Osteoblast (primary cell): ENCODE results near the gene CRYZL1. TPM values are rescaled to one million over a fixed set of nuclear protein-coding genes. Genes with fewer than 3 reads are reported as not detected.

Experiments used
- DNase-seq: peaks from one replicate; pipeline ENCODE4 v3.0.0; 2011; ENCODE audit warnings: low spot score, mixed read lengths; ENCODE audit not compliant: insufficient read length; ENCODE audit errors: missing footprints
- H2AFZ ChIP-seq: 2 replicates; pipeline ENCODE4 v1.6.0; 2011; ENCODE audit warnings: mild to moderate bottlenecking, low read length
- H3K27ac ChIP-seq: 2 replicates; pipeline ENCODE4 v1.5.1; 2011; ENCODE audit warnings: mild to moderate bottlenecking, low read depth, low read length, moderate library complexity
- H3K27me3 ChIP-seq: 2 replicates; pipeline ENCODE4 v1.6.0; 2012; ENCODE audit warnings: mild to moderate bottlenecking, control low read depth, inconsistent platforms, low read length, moderate library complexity; ENCODE audit not compliant: insufficient read depth
- H3K36me3 ChIP-seq: 2 replicates; pipeline ENCODE4 v1.5.1; 2011; ENCODE audit warnings: mild to moderate bottlenecking, low read length, control low read depth, moderate library complexity; ENCODE audit not compliant: insufficient read depth
- H3K4me1 ChIP-seq: 2 replicates; pipeline ENCODE4 v1.5.1; 2011; ENCODE audit warnings: mild to moderate bottlenecking, low read length, control low read depth, moderate library complexity; ENCODE audit not compliant: insufficient read depth
- H3K4me2 ChIP-seq: 2 replicates; pipeline ENCODE4 v1.6.0; 2011; ENCODE audit warnings: mild to moderate bottlenecking, low read length; ENCODE audit not compliant: insufficient read depth
- H3K4me3 ChIP-seq: fragments of 200-600 bp; sonication (generic); 3 replicates; pipeline ENCODE4 v1.5.1; 2012; ENCODE audit warnings: mild to moderate bottlenecking, low read length, inconsistent platforms; ENCODE audit not compliant: insufficient read depth
- H3K79me2 ChIP-seq: 2 replicates; pipeline ENCODE4 v1.6.0; 2012; ENCODE audit warnings: mild to moderate bottlenecking, low read length, control low read depth, inconsistent platforms; ENCODE audit not compliant: insufficient read depth
- H3K9me3 ChIP-seq: 2 replicates; pipeline ENCODE4 v1.5.1; 2011; ENCODE audit warnings: low read depth, low read length, control low read depth
- H4K20me1 ChIP-seq: 2 replicates; pipeline ENCODE4 v1.6.0; 2012; ENCODE audit warnings: mild to moderate bottlenecking, low read length, control low read depth; ENCODE audit not compliant: insufficient read depth
- total RNA-seq: library from RNA; depleted of rRNA; stranded (reverse); fragments of >200 nt; gene quantifications from 2 replicates; pipeline ENCODE4 v1.2.3, GENCODE V29; 2012
- TF ChIP-seq, protein P1 (sequence below): IDR thresholded peaks from 2 replicates; pipeline ENCODE4 v1.5.1; 2011; ENCODE audit warnings: mild to moderate bottlenecking, low read depth, low read length, moderate library complexity; ENCODE audit errors: extremely low read depth

Gene CRYZL1
- total RNA-seq, 1 donor: 28.6 TPM

DNA sequence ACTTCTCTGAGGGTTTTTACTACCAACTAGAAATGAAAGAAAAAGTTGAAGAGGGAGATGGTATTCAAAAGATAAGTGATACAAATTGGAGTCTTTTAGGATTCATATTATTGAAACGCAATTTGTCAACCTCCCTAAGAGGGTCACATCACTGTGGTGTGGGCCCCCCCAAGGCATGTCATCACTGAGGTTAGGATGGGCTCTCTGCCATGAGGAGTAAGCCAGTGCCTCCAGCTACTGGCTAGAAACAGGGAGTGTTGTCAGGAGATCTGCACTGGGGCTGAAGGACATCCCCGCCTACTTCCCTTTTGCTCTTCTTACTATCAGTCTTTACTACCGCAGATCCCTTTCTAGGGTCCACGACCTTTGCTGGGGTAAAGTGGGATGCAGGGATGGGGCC is 26.6 kb upstream of the CRYZL1 start:
- Histone ChIP-seq H3K4me2 (peak overlapping the region; percentile 37), H4K20me1 (peaks cover 50% of the 10 kb centered on the region), H3K9me3 (no peaks in the 10 kb centered on the region), H3K27ac (no peak overlapping the region), H3K27me3 (no peaks in the 10 kb centered on the region), H3K4me1 (peaks cover 10% of the 10 kb centered on the region), H3K4me3 (no peak overlapping the region), H2AFZ (no peak overlapping the region), H3K36me3 (no peaks in the 10 kb centered on the region), H3K79me2 (peaks cover 94% of the 10 kb centered on the region)
- DNase-seq: no peak
- TF ChIP-seq, protein P1, sequence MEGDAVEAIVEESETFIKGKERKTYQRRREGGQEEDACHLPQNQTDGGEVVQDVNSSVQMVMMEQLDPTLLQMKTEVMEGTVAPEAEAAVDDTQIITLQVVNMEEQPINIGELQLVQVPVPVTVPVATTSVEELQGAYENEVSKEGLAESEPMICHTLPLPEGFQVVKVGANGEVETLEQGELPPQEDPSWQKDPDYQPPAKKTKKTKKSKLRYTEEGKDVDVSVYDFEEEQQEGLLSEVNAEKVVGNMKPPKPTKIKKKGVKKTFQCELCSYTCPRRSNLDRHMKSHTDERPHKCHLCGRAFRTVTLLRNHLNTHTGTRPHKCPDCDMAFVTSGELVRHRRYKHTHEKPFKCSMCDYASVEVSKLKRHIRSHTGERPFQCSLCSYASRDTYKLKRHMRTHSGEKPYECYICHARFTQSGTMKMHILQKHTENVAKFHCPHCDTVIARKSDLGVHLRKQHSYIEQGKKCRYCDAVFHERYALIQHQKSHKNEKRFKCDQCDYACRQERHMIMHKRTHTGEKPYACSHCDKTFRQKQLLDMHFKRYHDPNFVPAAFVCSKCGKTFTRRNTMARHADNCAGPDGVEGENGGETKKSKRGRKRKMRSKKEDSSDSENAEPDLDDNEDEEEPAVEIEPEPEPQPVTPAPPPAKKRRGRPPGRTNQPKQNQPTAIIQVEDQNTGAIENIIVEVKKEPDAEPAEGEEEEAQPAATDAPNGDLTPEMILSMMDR: no peak

DNA sequence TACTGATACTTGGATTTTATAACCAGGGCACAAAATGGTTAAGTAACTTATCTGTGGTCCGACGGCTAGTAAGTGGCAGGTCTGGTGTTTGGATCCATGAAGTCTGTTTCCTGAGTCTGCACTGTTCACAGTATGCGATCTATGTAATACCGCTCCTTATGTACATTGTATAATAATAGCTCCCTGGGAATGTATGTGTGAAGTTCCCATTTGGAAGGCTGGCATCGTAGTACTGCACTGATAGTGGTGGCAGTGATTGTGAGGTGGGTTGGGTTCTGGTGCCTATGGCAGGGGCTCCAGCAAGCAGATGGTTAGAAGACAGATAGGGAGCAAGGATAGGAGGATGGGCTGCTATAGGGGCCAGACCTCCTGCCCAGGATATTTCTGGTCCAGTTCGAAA is 26.1 kb upstream of the CRYZL1 start:
- Histone ChIP-seq H3K9me3 (no peaks in the 10 kb centered on the region), H3K4me2 (peak overlapping the region; percentile 37), H3K4me1 (peaks cover 10% of the 10 kb centered on the region), H3K27ac (no peak overlapping the region), H3K79me2 (peaks cover 93% of the 10 kb centered on the region), H3K36me3 (no peaks in the 10 kb centered on the region), H3K27me3 (no peaks in the 10 kb centered on the region), H4K20me1 (peaks cover 48% of the 10 kb centered on the region), H3K4me3 (no peak overlapping the region), H2AFZ (no peak overlapping the region)
- no peak for DNase-seq
- TF ChIP-seq, protein P1: no peak

DNA sequence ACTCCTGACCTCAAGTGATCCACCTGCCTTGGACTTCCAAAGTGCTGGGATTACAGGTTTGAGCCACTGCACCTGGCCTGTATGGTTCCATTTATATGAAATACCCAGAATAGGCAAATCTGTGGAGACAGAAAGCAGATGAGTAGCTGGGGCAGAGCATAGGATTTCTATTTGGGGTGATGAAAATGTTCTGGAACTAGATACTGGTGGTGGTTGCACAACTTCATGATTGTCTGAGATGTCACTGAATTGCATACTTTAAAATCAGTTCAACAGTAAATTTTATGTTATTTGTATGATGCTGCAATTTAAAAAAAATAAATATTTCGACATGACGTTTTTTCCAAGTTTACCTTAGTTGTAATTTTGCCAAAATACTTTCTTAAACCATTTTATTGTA is 24.6 kb upstream of the CRYZL1 start:
- H3K79me2 ChIP-seq: peaks cover 94% of the 10 kb centered on the region
- no peak overlapping the region for H3K27ac ChIP-seq
- H3K4me3 ChIP-seq: no peak overlapping the region
- no peak for DNase-seq
- TF ChIP-seq, protein P1: no peak
- no peak overlapping the region for H2AFZ ChIP-seq
- H3K36me3 ChIP-seq: no peaks in the 10 kb centered on the region
- H3K9me3 ChIP-seq: no peaks in the 10 kb centered on the region
- peaks cover 52% of the 10 kb centered on the region for H4K20me1 ChIP-seq
- H3K4me2 ChIP-seq: no peak overlapping the region
- H3K4me1 ChIP-seq: peaks cover 10% of the 10 kb centered on the region
- H3K27me3 ChIP-seq: no peaks in the 10 kb centered on the region

DNA sequence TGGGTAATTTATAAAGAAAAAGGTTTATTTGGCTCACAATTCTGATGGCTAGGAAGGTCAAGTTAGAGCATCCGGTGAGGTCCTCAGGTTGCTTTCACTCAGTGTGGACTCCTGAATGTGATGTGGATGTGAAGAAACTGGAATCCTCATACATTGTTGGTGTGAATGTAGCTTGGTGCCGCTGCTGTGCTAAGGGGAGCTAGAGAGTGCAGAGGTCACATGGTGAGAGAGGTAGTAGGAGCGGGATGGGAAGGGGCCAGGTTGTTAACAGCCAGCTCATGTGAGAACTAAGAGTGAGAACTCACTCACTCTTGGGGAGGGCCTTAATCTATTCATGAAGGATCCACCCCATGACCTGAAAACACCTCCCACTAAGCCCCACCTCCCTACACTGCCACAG is 22.6 kb upstream of the CRYZL1 start:
- TF ChIP-seq, protein P1: no peak
- Histone ChIP-seq H3K4me1 (peaks cover 13% of the 10 kb centered on the region), H3K9me3 (no peaks in the 10 kb centered on the region), H3K27me3 (no peaks in the 10 kb centered on the region), H3K36me3 (no peaks in the 10 kb centered on the region), H2AFZ (no peak overlapping the region), H3K4me2 (no peak overlapping the region), H3K79me2 (peaks cover 95% of the 10 kb centered on the region), H4K20me1 (peaks cover 52% of the 10 kb centered on the region), H3K27ac (no peak overlapping the region), H3K4me3 (no peak overlapping the region)
- no peak for DNase-seq
